Urinary bladder (tissue), 4 donors: ENCODE data around the gene RNU2-63P. TPM values are rescaled to one million over a fixed set of nuclear protein-coding genes. Genes with fewer than 3 reads are reported as not detected.

Experiments used
- DNase-seq: peaks from one replicate; pipeline ENCODE4 v3.0.0-alpha.2; 2015; ENCODE audit errors: extremely low spot score
- H3K27ac ChIP-seq: one replicate; pipeline ENCODE4 v1.5.1; 2013; ENCODE audit warnings: low read depth, mild to moderate bottlenecking, moderate library complexity
- H3K36me3 ChIP-seq: one replicate; pipeline ENCODE4 v1.6.1; 2013; ENCODE audit warnings: mild to moderate bottlenecking, moderate library complexity; ENCODE audit not compliant: insufficient read depth
- H3K4me1 ChIP-seq: one replicate; pipeline ENCODE4 v1.6.1; 2013; ENCODE audit warnings: mild to moderate bottlenecking, moderate library complexity; ENCODE audit not compliant: insufficient read depth
- H3K4me3 ChIP-seq: one replicate; pipeline ENCODE4 v1.5.1; 2013; ENCODE audit warnings: low read depth, low read length
- WGBS: extraction: QIAGEN DNeasy Blood & Tissue Kit; methylation state at CpG from one replicate; pipeline ENCODE4 v1.1.7; 2013; 5-methylcytosine and 5-hydroxymethylcytosine counted together
- polyA plus RNA-seq: library from polyadenylated mRNA; stranded (reverse); fragments of 200-250 nt; gene quantifications from one replicate; pipeline ENCODE4 v1.2.3, GENCODE V29; 2013
- total RNA-seq: library from RNA; depleted of rRNA; stranded (reverse); fragments of >200 nt; gene quantifications from one replicate; pipeline ENCODE4 v1.2.3, GENCODE V29; 2014
- donor health status: healthy with polysubstance abuse.
- donor health status: healthy.

Gene RNU2-63P
- total RNA-seq (not detected), polyA plus RNA-seq (not detected)

- peak; percentile 84 for DNase-seq
- Histone ChIP-seq H3K36me3 (no peaks in the 10 kb centered on the region), H3K27ac (no peak within 1 kb of the TSS), H3K4me3 (peak within 1 kb of the TSS; percentile 50), H3K4me1 (no peaks in the 10 kb centered on the region)
- WGBS = 10% methylated on average over 34 of the region's 34 CpGs
Measured at GRCh38 chr2:88016086-88016959, at the start of gene RNU2-63P. RNU2-63P (minus strand) TSS chr2:88016547.

- Histone ChIP-seq H3K27ac (no peak overlapping the region), H3K4me3 (no peak overlapping the region), H3K36me3 (no peaks in the 10 kb centered on the region), H3K4me1 (no peaks in the 10 kb centered on the region)
- WGBS = 84% methylated on average over 3 of the region's 3 CpGs
- no peak for DNase-seq
Measured at GRCh38 chr2:88061295-88061694, 44.9 kb upstream of the RNU2-63P start.

GRCh38 chr2:88060907-88061275 is 44.5 kb upstream of the RNU2-63P start:
- 62% methylated on average over 2 of the region's 2 CpGs for WGBS
- no peaks in the 10 kb centered on the region for H3K4me1 ChIP-seq
- H3K27ac ChIP-seq = no peak overlapping the region
- H3K36me3 ChIP-seq = no peaks in the 10 kb centered on the region
- no peak for DNase-seq
- no peak overlapping the region for H3K4me3 ChIP-seq

- no peak overlapping the region for H3K27ac ChIP-seq
- DNase-seq = no peak
- 49% methylated on average over 5 of the region's 5 CpGs for WGBS
- no peaks in the 10 kb centered on the region for H3K36me3 ChIP-seq
- no peaks in the 10 kb centered on the region for H3K4me1 ChIP-seq
- H3K4me3 ChIP-seq = no peak overlapping the region
Measured at GRCh38 chr2:88059979-88060906, 43.9 kb upstream of the RNU2-63P start.

GRCh38 chr2:88058191-88058590 is 41.8 kb upstream of the RNU2-63P start:
- 90% methylated on average over 5 of the region's 5 CpGs for WGBS
- Histone ChIP-seq H3K4me1 (no peaks in the 10 kb centered on the region), H3K27ac (no peak overlapping the region), H3K4me3 (no peak overlapping the region), H3K36me3 (no peaks in the 10 kb centered on the region)
- no peak for DNase-seq

- DNase-seq = no peak
- no peaks in the 10 kb centered on the region for H3K4me1 ChIP-seq
- no peaks in the 10 kb centered on the region for H3K36me3 ChIP-seq
- no peak overlapping the region for H3K27ac ChIP-seq
- no peak overlapping the region for H3K4me3 ChIP-seq
- WGBS = 57% methylated on average over 4 of the region's 4 CpGs
Measured at GRCh38 chr2:88057437-88057844, 41.1 kb upstream of the RNU2-63P start.

GRCh38 chr2:88055371-88056128 is 39.2 kb upstream of the RNU2-63P start, which contains the start of gene KRCC1:
KRCC1 (minus strand) TSS chr2:88055783; CDS start chr2:88028563, 27,220 bp downstream.
- WGBS = under 1% methylated on average over 77 of the region's 77 CpGs
- Histone ChIP-seq H3K4me3 (peak within 1 kb of the TSS; percentile 87), H3K36me3 (no peaks in the 10 kb centered on the region), H3K27ac (peak within 1 kb of the TSS; percentile 98), H3K4me1 (no peaks in the 10 kb centered on the region)
- peak; percentile 82 for DNase-seq

GRCh38 chr2:88054782-88055370 is 38.5 kb upstream of the RNU2-63P start:
- Histone ChIP-seq H3K4me1 (no peaks in the 10 kb centered on the region), H3K4me3 (peak overlapping the region; percentile 87), H3K27ac (peak overlapping the region; percentile 98), H3K36me3 (no peaks in the 10 kb centered on the region)
- no peak for DNase-seq
- 21% methylated on average over 25 of the region's 25 CpGs for WGBS

- peak overlapping the region; percentile 87 for H3K4me3 ChIP-seq
- WGBS = 38% methylated on average over 10 of the region's 10 CpGs
- no peaks in the 10 kb centered on the region for H3K36me3 ChIP-seq
- DNase-seq = no peak
- H3K4me1 ChIP-seq = no peaks in the 10 kb centered on the region
- H3K27ac ChIP-seq = peak overlapping the region; percentile 77
Measured at GRCh38 chr2:88053934-88054781, 37.8 kb upstream of the RNU2-63P start.

- Histone ChIP-seq H3K27ac (no peak overlapping the region), H3K4me1 (no peaks in the 10 kb centered on the region), H3K36me3 (no peaks in the 10 kb centered on the region), H3K4me3 (no peak overlapping the region)
- WGBS = 5% methylated on average over 1 of the region's 1 CpG
- DNase-seq = no peak
Measured at GRCh38 chr2:88053296-88053695, 36.9 kb upstream of the RNU2-63P start.

- no peak for DNase-seq
- Histone ChIP-seq H3K4me3 (no peak overlapping the region), H3K36me3 (no peaks in the 10 kb centered on the region), H3K4me1 (no peaks in the 10 kb centered on the region), H3K27ac (no peak overlapping the region)
- 58% methylated on average over 2 of the region's 2 CpGs for WGBS
Measured at GRCh38 chr2:88051792-88052191, 35.4 kb upstream of the RNU2-63P start.

- Histone ChIP-seq H3K4me1 (no peaks in the 10 kb centered on the region), H3K4me3 (no peak overlapping the region), H3K27ac (no peak overlapping the region), H3K36me3 (no peaks in the 10 kb centered on the region)
- no peak for DNase-seq
- 92% methylated on average over 1 of the region's 1 CpG for WGBS
Measured at GRCh38 chr2:88049622-88050021, 33.3 kb upstream of the RNU2-63P start.
